Fibroblast of skin of abdomen (primary cell): ENCODE data around the gene ZGRF1.
"Not testable (repeated sequence)": the region's sequence is repeated elsewhere in the genome, so short reads cannot be mapped to it uniquely, and the experiment has no call there.

ENCODE experiments used
- DNase-seq: peaks from one replicate; pipeline ENCODE4 v3.0.0-alpha.2; 2013

ZGRF1 gene

GRCh38 chr4:112644595-112645535, 8.2 kb upstream of the ZGRF1 start:
- not testable (repeated sequence) for DNase-seq

GRCh38 chr4:112642526-112642925, 5.8 kb upstream of the ZGRF1 start:
- DNase-seq: no peak

GRCh38 chr4:112637552-112637866, 800 bp upstream of the ZGRF1 start:
- no peak for DNase-seq

GRCh38 chr4:112633477-112634235, 3.1 kb downstream of the ZGRF1 start:
- peak; percentile 36 for DNase-seq

- DNase-seq: no peak
Measured at GRCh38 chr4:112626228-112626627, 10.5 kb downstream of the ZGRF1 start.

GRCh38 chr4:112616984-112617383, 19.7 kb downstream of the ZGRF1 start:
- no peak for DNase-seq

- DNase-seq: not testable (repeated sequence)
Measured at GRCh38 chr4:112612814-112613213, 23.9 kb downstream of the ZGRF1 start.

- peak; percentile 58 for DNase-seq
Measured at GRCh38 chr4:112604589-112604988, 32.1 kb downstream of the ZGRF1 start.

GRCh38 chr4:112594993-112595392, 41.7 kb downstream of the ZGRF1 start:
- no peak for DNase-seq

- DNase-seq: no peak
Measured at GRCh38 chr4:112593438-112594133, 43.1 kb downstream of the ZGRF1 start.

- DNase-seq: no peak
Measured at GRCh38 chr4:112592717-112593116, 44.0 kb downstream of the ZGRF1 start.

GRCh38 chr4:112591593-112591992, 45.1 kb downstream of the ZGRF1 start:
- DNase-seq: no peak

GRCh38 chr4:112589206-112589605, 47.5 kb downstream of the ZGRF1 start:
- DNase-seq: peak; percentile 12

- DNase-seq: no peak
Measured at GRCh38 chr4:112585977-112586736, 50.6 kb downstream of the ZGRF1 start.

GRCh38 chr4:112567536-112567935, 69.2 kb downstream of the ZGRF1 start:
- DNase-seq: no peak

GRCh38 chr4:112564706-112565270, 71.9 kb downstream of the ZGRF1 start:
- no peak for DNase-seq

GRCh38 chr4:112563431-112564200, 73.1 kb downstream of the ZGRF1 start:
- DNase-seq: no peak

- no peak for DNase-seq
Measured at GRCh38 chr4:112562254-112562879, 74.3 kb downstream of the ZGRF1 start.

GRCh38 chr4:112560084-112560483, 76.6 kb downstream of the ZGRF1 start:
- DNase-seq: no peak

- no peak for DNase-seq
Measured at GRCh38 chr4:112559053-112559452, 77.7 kb downstream of the ZGRF1 start.
